Left lobe of liver (tissue), 2 donors: ENCODE data around the gene NEURL4. TPM values are rescaled to one million over a fixed set of nuclear protein-coding genes. Genes with fewer than 3 reads are reported as not detected.

Experiments
- ATAC-seq: fragments of 200-7000 bp; cut with Tn5 transposase; one replicate; pipeline ENCODE4 v1.9.1; 2020; ENCODE audit warnings: mild to moderate bottlenecking, moderate library complexity
- DNase-seq: peaks from one replicate; pipeline ENCODE4 v3.0.0-alpha.2; 2020; ENCODE audit warnings: low spot score
- total RNA-seq: library from RNA; stranded (reverse); gene quantifications from one replicate; pipeline ENCODE4 v1.2.1, GENCODE V29; 2021
- donor health status: DM: no; HTN: no; CAD: no; lungs with moderate emphysema.
- donor health status: DM: no; HTN: yes; CAD: no.

NEURL4 gene
- total RNA-seq, 1 donor from 2014 or later: 17.0 TPM

DNA sequence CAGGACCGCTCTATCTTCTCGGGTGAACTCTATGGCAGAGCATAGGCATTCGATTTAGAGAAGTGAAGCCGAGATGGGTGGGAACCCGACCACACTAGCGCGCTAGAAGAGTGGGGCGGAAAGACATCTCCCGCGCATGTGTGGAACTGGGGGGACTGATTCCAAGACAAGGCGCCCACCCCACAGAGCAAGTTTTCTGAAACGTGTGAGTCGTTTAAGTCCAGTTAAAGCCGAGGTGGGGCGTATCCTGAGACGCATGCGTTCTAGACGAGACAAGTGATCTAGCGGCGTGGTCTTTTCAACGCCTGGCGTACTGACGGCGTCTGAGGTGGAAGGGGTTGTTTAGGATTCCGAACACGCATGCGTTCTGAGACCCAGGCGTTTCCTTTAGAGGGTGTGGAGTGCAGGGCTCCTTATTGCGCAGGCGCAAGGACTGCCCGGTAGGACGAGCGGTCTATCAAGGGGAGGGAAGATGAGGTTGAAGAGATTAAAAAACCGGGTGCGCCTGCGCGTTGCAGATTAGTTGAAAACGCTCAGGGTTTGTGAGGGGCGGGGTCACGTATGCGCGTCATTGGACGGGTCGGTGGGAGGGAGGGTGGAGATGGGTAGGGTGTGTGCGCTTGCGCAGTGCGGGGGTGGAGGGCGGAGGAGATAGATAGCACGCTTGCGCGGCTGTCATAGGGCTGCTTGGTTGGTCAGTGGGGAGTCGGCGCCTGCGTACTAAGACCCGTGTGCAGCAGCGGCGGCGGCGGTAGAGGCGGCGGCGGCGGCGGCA lies 22.0 kb downstream of the NEURL4 start, which contains the start of gene EIF5A:
EIF5A (plus strand) TSS at position 718 of the 775 bp plus-strand sequence. CDS start 2,008 bp downstream, outside the sequence.
- ATAC-seq (peak; percentile 84), DNase-seq (peak; percentile 100)

DNA sequence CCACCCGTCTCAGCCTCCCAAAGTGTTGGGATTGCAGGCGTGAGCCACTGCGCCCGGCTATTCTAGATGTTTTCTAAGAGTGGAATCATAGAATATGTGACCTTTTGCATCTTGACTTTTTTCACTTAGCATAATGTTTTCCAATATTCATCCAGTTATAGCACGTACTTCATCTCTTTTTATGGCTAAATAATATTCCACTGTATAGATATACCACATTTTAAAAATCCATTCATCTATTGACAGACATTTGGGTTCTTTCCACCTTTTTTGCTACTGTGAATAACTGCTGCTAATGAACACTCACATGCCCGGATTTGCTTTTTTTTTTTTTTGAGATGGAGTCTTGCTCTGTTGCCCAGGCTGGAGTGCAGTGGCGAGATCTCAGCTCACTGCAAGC lies 25.0 kb downstream of the NEURL4 start:
- ATAC-seq (no peak), DNase-seq (no peak)

DNA sequence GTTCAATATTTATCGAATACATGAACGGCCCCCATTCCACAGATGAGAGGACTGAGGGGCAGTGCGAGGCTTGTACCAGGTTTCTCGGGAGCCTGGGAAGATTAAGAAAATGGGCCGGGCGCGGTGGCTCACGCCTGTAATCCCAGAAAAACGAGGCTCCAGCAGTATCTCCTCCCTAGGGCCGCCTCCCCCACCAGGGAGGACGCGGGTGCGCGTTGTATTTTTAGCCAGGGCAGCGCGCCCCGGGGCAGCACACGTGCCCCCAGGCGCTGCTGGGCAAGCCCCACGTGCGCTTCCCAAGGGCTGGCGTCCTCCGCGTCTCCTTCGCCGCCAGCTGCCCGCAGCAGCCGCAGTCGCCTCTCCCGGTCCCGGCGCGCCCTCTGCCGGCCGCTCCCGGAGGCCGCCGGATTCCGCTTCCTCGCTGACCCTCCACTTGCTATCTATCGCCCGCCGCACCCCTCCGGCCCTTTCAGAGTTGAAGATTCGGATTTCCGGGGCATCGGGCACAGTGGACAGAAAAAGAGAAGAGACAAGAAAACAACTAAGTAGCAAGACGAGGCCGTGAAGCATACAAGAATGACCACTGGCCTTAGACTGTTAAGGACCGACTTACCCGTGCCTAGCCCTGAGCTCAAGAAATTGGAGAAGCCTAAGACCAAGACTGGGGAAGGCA lies 32.8 kb downstream of the NEURL4 start:
- DNase-seq (peak; percentile 82), ATAC-seq (peak; percentile 87)

DNA sequence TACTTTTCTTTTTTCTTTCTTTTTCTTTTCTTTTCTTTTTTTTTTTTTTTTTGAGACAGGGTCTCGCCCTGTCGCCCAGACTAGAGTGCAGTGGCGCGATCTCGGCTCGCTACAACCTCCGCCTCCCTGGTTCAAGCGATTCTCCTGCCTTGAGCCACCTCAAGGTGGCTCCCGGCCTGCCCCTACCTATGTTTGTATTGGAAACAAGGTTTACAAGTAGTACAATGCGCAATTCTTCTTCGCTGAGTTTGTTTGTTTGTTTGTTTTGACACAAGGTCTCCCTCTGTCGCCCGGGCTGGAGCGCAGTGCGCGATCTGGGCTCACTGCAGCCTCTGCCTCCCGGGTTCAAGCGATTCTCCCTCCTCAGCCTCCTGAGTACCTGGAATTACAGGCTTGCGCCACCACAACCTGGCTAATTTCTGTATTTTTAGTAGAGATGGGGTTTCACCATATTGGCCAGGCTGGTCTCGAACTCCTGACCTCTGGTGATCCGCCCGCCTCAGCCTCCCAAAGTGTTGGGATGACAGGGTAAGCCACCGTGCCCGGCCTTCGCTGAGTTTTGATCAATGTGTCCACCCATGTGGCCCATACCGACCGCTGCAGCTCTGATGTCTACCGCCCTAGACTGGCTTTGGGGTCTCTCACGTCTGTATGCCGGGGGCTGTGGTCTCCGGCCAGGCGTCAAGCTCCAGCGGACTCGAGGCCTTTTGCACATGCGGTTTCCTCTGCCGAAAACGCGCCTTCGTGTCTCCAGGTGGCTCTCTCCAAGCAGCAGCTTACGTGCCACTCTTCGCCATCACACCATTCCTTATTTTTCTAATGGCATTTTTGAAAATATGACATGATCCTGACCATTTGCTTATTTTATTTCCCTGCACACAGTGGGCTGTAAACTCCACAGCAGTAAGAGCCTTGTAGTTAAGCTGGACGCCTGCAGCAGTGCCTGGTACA lies 33.6 kb downstream of the NEURL4 start:
- no peak for DNase-seq

DNA sequence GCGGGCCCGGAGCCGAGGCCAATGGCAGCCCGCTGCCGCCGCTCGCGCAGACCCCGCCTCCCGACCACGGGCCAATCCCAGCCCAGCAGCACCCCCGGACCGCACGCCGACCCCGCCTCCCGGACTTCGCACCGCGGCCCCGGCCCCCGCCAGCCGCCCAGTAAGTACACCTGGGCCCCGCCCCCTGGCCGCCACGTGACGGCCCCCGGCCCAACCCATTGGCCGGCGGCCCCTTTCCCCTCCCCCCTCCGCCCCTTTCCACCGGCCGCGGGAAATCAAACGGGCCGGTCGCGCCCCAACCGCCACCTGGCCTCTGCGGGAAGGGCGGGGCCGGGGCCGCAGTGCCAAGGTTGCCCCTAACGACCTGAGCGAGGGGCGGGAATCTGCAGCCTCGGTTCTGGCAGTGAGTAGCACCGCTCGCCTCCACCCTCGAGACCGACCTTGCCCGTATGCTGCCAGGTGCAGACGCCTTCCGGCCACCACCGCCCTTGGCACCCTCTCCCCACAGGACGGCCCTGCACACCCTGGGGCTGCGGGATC lies 34.5 kb downstream of the NEURL4 start, which contains the start of gene YBX2:
YBX2 (minus strand) TSS at position 26 of the 540 bp plus-strand sequence. CDS start 139 bp downstream, outside the sequence.
- DNase-seq (peak; percentile 85), ATAC-seq (peak; percentile 80)

More for the DNA sequence above, 33.6 kb downstream of the NEURL4 start:
- no peak for ATAC-seq

DNA sequence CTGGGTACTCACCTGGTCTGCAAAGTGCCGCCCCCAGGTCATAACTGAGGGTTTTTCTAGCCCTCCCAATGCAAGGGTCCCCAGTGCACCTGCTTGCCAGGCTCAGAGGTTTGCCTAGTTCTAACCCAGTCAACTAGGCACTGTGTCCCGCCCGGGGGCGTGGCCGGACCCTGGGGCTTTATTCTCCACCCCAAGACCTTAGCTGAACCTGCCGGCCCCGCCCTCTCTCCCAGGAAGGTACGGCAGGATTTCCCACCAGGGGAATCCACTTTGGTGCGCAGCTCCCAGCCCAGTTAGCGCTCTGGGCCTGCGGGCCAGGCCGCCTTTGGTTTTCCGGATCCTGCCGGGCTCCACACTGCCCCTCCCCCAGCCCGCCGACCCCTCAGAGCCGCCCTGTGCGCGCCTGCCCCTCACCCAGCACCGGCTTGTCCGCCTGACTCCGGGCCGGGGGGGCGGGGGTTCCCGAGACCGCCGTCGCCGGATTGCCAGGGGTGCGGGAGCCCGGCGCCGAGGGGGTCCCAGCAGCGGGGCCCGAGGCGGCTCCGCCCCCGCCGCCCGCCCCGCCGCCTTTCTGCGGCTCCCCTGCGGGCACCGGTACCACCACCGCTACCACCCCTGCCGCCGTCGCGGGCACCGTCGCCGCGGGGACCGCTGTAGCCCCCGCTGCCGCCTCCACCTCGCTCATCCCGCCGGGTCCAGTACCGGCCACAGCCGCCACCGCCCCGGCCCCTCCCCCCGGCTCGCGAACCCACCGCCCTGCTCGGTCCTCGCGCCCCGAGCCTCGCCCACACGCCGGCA lies 35.1 kb downstream of the NEURL4 start:
- ATAC-seq: peak; percentile 34
- no peak for DNase-seq

DNA sequence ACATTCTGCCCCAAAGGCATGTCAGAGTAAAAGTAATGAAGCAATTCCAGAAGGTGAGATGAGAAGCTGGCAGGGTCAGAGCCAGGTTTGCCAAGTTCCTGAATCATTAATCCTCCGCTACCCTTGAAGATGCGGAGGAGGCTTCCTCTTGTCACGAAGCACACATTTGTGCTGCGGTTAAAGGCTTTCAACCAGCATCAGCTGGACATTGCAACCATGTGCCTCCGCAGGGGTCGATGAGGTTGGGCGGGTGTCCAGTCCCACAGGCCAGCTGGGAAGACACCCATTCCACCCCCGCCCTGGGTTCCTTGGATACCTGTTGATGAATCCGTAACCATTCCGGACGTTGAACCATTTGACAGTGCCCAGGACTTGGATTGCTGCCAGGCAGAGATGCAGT lies 36.0 kb downstream of the NEURL4 start:
- ATAC-seq (no peak), DNase-seq (no peak)

DNA sequence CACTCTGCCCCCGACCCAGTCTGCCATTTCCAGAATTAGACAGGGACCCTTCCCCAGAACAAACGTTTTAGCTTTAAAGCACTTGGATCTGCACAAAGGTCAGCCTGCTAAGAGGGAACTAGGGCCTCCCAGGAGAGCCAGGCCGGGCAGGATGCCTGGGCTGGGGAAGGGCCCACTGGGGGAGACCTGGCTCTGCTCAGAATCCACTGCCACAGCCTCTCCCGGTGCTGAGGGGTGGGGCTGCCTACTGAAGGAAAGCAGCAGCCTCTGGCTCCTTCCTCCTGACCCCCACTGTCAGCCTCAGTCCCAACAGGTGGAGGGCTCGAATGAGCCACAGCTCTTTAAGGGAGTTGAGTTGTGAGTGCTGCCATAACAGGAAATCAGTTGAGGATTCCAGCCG lies 36.4 kb downstream of the NEURL4 start:
- ATAC-seq: no peak
- no peak for DNase-seq

DNA sequence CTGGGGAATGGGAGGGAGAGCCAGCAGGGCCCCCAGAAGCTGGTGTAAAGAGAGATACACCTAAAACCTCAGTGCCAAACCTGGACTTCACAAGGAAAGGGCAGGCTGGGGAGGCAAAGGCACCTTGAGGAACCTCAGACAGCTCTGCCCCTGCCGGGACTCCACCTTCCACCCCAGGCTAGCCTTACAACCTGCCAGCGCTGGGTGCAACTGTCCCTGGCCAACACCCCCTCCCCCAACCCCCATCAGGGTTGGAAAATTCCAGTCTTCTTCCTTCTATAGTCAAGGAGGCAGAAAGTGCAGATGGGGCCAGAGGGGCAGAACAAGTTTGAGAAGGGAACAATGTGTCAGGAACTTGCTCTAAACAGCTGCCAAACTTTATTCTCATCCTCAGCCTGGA lies 36.9 kb downstream of the NEURL4 start:
- DNase-seq: no peak
- no peak for ATAC-seq

DNA sequence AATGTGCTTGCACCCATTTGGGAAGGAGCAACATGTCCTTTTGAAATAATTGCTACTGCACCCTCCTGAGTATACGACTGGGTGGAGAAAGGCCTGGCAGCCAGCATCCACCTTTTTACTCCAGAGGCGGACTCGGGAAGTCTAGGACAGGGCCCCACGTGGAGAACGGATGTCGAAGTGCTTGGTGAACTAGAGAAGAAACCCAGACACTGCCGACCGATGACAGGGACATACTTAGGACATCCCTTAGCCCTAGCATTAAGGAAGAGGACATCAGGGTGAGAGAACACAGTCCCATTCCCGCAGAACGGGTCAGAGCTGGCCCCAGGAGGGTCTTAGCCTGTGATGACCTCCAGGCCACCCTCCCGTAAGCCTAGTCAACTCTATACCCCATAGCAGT lies 38.5 kb downstream of the NEURL4 start:
- ATAC-seq (no peak), DNase-seq (no peak)

DNA sequence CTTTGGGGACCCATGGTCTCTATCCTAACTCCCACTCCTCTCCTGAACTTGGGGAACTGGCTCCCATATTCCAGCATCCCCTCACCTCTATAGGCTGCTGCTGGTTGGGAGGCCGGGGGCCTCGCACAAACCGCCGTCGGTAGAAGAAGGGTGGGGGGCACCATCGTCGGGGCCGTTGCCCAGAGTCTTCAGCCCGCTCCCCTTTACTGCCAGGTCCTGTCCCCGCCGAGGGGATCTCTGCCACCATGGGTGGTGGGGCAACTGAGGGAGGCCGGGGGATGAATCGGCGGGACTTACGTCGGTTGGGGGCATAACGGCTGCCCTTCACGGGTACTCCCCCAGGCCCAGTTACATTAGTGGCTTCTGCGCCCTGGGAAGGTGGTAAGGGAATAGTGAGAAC lies 39.0 kb downstream of the NEURL4 start:
- no peak for ATAC-seq
- no peak for DNase-seq

DNA sequence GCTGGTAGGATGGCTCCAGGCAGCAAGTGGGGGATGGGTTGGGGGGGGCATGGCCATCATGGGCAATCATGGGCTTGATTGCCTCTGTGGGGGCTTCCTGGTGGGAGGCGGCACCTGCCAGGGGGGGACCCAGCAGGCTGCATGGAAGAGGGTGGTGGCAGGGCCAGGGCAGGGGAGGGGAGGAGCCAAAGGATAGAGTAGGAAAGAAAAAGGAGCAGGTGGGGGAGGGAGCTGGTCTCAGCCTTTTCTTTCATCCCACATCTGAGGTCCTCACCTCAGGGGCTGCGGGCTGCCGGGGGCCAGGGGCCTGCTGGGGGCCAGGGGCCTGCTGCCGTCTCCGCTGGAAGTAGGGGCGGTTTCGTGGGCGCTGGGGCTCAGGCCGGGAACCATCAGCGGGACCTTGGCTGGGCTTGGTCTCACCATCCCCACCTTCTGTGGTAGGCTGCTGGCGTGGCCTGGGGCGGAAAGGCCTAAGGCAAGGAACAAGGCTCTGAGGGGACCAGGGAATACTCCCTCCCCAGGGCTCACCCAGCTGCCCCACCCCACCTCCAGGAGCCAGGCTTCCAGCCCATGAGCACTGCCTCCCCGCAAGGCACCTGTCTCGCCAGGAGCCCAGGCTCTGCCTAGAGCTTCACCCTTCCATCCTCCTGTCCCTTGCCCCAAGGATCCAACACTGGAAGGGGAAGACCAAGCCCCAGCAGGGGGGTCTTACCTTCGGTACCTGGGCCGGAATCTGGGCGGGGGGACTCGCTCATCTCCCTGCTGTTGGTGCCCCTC lies 39.7 kb downstream of the NEURL4 start:
- DNase-seq (no peak), ATAC-seq (no peak)

DNA sequence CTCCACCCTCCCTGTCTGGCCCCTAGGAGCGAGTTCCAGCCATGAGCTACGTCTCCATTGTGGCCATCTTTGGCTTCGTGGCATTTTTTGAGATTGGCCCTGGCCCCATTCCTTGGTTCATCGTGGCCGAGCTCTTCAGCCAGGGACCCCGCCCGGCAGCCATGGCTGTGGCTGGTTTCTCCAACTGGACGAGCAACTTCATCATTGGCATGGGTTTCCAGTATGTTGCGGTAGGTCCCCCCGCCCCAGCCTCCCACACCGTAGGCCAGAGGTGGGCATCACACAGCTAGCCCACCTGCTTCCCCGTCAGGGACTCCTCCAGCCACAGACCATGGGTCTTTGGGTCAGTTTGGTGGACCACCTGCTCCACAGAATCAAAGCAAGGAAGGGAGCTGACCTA lies 43.5 kb downstream of the NEURL4 start:
- ATAC-seq (no peak), DNase-seq (no peak)

DNA sequence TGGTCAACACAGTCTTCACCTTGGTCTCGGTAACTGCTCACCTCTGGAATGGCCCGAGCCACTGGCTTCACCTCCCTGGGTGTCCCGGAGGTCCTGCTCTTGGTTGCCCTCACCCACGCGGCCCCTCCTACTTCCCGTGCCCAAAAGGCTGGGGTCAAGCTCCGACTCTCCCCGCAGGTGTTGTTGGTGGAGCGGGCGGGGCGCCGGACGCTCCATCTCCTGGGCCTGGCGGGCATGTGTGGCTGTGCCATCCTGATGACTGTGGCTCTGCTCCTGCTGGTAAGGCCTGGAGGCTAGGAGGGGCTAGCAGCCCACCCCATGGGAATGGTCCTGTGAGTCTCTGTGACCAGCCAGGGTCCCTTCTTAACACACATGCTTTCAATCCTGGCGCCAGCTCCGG lies 44.2 kb downstream of the NEURL4 start:
- no peak for ATAC-seq
- no peak for DNase-seq

DNA sequence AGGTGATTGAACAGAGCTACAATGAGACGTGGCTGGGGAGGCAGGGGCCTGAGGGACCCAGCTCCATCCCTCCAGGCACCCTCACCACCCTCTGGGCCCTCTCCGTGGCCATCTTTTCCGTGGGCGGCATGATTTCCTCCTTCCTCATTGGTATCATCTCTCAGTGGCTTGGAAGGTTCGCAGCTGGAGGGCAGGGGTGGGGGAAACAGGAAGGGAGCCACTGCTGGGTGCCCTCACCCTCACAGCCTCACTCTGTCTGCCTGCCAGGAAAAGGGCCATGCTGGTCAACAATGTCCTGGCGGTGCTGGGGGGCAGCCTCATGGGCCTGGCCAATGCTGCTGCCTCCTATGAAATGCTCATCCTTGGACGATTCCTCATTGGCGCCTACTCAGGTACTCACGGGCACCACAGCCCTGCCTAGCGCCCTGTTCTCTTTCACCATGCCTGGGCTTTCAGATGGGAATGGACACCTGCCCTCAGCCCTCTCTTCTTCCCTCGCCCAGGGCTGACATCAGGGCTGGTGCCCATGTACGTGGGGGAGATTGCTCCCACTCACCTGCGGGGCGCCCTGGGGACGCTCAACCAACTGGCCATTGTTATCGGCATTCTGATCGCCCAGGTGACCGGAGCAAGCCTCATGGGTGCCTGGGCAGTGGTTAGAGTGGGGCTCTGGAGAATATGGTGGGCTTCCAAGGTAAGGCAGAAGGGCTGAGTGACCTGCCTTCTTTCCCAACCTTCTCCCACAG lies 45.5 kb downstream of the NEURL4 start:
- DNase-seq (no peak), ATAC-seq (no peak)

DNA sequence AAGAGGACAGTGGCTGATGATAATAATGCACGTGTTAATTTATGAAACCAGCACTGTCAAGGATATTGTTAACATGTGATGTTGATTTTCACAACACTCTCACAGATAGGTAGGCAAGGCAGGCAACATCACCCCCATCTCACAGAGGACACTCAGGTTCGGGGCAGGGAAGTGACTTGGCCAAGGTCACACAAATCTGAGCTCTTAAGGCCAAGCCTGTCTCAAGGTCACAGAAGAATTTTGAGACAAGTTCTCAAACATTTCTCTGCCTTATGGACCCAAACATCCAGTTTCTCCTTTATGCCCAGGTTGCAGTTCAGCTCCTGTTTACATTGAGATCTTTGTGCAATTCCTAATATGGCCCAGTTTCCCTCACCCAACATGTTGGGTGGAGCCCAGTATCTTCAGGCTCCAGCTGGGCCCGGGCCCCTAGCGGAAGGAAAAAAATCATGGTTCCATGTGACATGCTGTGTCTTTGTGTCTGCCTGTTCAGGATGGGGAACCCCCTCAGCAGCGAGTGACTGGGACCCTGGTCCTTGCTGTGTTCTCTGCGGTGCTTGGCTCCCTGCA lies 46.3 kb downstream of the NEURL4 start:
- ATAC-seq: no peak
- no peak for DNase-seq

DNA sequence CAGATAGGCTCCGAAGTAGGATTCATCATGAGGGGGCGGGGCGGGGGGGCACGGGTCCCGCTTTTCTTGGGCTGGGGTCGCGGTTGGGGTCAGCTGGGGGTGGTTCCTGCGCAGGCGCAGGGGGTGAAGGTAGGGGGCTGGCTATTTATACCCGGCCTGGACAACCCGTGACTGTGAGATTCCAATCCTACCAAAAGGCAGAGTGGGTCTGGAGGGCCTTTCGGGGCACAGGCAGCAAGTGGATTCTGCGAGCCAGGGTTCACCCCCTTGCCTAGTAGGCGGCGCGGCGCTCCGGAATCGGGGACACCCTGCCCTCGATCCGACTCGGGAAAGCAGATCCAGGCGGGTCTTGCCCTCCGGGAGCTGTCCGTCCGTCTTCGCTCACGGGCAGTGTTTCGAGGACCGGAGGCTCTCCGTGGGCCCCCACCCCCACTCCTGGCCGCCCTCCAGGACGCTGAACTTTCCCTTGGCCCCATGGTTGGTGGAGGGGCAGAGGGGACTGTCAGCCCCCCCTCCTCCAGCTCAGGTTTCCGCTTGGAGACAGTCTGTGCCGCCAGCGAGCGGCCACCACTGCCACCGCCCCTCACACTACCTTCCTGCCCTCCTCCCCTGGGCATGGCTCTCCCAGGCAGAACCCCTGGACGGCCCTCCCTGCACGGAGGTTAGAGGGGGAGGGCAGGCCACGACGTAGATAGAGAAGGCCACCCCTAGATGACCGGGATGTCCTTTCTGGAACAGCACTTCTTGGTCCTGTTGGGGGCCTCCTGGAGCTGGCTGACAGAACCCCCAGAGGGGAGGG lies 47.0 kb downstream of the NEURL4 start:
- ATAC-seq (no peak), DNase-seq (peak; percentile 60)
